ENCODE measurements around the gene CPB2.

Gene CPB2

DNA sequence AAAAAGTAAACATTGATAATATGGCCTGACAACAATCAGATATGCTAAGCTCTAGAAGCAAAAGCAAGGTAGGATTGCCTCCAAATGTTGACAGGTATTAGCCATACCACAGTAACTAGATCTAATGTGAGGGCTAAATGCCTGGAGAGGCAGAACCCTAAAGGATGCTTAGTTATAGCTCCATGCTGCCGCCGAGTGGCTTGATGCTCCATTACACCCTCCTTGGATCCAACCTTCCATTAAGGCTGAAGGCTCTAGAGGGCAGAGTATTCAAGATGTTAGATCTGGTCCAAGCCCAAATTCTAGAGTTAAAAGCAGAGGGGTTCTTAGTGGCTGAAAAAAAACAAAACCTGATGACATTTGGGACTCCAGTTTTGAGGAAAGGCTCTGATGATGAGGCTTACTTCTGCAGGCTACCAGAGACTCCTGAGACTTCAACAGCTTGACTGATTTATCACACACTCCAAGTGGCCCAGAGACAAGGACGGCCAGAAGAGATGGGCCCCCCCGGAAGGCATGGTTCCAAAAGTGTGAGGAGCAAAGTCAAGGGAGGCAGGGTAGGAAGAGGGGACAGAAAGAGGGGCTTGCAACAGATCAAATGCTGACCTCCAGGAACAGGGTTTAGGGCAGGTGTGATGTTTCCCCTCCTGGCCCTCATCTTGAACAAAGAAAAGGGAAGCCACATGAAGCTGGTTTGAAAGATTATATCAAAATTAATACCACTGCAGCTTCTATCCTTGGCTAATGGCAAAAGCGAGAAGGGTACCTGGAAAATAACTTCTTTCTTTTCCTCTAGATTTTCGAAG lies 21.9 kb upstream of the CPB2 start:
- DNase-seq: peak; percentile 86

DNA sequence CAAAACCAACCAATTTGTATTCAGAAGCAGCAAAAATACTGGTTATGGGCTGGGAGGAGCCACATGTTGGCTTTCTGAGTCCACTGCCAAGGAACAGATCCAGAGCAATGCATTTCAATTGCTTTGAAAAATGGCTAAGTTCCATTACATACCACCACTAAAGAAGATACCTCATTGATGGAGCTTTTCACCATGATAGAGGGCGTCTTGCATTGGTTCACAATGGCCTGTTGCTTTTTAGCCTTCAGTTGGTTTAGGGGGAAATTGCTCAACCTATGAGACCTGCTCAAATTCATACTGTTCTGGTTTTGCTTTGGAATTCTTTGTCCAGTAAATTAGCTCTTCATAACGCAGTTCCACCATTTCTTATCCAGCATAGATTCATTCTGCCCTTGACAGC lies 21.2 kb upstream of the CPB2 start:
- no peak for DNase-seq

DNA sequence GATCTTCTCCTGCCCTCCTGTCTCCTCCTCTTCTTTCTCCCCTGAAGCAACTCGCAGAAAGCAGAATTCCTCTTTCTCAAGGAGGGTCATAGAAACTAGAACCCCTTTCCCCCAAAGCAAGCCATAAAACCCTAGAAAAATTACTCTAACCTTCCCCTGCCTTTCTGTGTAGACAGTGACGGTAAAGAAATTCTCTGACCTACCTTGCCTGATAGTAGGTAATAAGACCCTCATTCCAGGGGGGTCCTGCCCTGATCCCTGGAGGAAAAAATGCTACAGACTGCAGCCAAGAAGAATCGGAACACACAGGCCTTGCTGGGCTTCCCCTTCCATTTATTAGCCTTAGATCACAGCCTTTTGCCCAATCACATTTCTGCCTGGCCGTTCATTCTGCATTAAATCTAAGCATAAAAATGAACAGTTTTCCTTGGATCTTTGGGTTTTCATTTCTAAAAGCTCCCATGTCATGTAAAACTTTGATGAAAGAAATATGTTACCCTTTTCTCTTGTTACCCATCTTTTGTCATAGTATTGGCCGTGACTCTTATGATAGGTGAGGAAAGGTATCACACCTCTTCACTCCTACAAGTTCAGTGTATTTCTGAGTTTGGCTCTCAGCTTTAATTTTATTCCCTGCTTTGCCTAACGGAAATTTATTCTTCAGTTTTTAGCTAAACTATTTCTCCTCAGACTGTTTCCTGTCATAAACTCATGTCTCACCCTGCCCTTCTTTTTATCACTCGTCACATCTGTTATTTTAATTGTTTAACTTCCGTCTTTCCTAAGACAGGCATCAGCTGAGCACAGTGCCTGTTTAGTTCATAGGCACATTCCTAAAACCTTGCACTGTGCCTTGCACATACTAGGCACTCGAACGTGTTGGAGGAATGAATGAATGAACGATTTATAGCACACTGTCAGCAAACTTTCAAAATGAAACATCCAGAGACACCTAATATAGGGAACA lies 20.4 kb upstream of the CPB2 start:
- no peak for DNase-seq

DNA sequence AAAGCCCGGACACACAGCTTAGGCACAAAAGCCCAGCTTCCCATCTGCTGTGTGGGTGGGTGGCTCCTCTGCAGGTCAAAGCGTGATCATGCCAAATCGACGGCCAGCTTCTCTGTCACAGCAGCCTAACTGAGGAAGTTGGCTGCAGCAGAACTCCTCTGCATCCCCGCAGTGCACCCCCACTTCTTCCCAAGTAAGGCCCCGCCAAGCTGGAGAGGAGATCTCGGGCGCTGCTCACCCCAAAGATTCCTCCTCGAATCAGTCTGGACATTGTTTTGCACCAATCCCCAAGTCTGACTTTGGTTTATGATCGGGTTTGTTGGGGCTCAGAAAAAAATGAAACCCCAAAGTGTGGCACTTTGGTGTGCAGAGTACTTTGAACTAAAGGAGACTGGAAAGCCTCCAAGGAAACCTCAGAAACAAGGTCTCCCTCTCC lies 19.7 kb upstream of the CPB2 start:
- DNase-seq: no peak

DNA sequence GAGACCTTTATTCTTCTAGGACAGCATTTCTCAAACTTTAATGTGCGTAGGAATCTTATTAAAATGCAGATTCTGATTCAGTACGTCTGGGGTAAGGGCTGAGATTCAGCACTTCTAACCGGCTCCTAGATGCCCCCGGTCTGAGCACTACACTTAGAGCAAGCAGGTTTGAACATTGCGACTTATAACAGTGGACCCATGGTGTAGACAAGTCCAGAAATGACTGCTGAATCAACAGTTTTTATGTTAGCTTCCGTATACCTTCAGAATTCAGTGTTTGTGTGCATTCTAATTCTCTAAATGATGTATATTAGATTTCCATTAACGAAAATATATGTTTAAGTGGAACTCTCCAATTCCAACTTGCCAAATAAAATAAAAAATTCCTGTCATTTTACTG lies 17.5 kb upstream of the CPB2 start:
- DNase-seq: no peak

- no peak for DNase-seq
Measured at GRCh38 chr13:46121597-46122163, 16.8 kb upstream of the CPB2 start.

DNA sequence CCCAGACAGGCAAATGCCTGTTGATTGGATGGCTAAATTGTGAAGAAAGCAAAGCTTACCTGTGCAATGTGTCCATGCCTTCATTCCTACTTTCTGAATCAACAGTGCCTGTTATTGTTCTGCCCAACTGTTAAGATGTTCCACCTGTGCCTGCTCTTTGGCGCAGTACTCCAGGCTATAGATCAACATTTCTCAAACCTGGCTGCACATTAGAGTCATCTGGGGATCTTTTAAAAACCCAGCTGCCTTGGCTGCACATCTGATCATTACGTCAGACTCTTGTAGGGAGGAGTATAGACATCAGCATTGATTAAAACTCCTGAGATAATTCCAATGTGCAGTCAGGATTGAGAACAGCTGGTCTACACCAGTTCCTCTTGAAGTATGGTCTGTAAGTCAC lies 16.2 kb upstream of the CPB2 start:
- DNase-seq: no peak

DNA sequence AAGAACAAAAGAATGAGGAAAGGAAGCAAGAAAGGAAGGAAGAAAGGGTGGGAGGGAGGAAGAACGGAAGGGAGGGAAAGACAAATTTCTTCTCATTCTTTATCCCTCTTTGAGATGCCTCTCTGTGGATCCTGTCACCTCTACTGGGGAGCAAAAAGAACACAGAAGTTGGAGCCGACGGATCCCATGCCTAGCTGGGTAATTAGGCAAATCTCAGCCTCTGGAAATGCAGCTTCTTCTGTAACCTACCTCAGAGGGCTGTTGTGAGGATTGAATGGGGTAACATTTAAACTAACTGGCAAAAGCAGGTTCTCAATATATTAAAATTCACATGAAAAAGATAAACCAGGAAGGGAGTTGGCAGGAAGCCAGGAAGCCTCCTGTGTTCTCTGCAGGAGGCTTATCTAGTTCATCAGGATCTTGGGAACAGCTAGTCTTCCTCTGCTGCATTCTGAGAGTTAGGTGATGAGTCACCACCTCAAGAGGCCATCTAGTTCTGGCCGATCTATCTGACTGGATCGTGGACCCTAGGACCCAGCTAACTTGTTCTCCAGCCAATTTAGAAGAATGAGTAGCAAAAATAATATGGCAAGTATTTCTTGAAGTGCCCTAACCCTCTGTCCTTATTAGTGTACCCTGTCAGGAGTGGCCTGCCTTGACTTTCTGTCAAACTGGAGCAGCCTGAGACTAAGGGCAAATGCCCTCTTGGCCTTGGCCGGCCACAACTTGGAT lies 15.2 kb upstream of the CPB2 start:
- peak; percentile 65 for DNase-seq

DNA sequence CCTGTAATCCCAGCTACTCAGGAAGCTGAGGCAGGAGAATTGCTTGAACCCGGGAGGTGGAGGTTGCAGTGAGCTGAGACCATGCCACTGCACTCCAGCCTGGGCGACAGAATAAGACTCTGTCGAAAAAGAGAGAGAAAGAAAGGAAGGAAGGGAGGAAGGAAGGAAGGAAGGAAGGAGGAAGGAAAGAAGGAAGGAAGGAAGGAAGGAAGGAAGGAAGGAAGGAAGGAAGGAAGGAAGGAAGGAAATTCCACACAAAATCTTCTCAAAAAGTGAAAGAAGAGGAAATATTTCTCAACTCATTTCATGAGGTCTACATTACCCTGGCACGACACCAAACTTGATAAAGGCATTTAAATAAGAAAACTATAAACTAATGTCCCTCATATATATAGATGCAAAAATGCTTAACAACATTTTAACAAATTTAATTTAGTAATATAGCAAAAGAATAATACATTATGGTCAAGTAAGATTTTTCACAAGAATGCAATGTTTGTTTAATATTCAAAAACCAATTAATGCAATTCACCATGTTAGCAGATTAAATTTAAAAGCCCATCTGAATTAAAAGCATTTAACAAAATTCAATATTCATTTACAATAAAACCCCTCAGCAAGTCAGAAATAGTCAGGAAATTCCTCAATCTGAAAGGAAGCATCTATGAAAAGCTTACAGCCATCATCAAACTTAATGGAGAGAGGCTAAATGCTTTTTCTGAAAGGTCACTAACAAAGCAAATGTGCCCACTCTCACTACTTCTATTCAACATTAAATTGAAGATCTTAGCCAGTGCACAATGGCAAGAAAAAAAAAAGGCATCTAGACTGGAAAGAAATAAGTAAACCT lies 12.0 kb upstream of the CPB2 start:
- no peak for DNase-seq

DNA sequence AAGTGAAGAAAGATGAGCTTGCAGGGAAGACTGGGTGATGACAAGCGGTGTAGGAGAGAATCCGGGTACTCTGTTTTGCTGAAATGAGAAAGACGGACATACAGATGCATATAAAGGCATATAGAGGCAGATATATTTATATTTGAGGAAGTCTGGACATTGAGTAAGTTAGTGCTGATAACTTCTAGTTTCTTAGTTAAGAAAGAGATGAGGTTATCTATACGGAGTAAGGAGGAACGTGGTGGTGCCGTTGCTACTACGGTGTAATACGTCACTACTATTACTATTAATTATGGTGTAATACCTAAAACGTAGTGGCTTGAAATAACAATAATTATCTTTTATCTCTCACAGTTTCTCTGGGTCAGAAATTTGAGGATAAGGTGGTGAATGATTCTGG lies 9.8 kb upstream of the CPB2 start:
- DNase-seq: no peak

- DNase-seq: no peak
Measured at GRCh38 chr13:46113596-46113995, 8.8 kb upstream of the CPB2 start.

DNA sequence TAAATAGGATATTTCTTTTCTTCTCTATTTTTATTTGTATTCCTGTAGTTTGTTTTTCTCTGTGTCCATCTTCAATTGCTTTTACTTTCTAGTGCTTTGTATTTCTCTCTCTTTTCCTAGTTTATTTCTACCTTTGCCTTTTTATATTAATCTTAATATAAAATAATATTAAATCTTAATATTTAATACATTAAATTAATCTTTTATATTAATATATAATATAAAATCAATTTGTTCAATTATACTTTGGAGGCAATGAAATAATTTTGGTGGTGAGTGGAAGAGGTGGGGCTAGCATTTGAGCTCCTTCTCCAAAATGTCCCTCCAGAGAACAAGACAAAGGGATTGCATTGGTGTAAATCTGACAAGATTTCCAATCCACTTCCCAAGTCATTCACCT lies 6.3 kb upstream of the CPB2 start:
- DNase-seq: no peak

GRCh38 chr13:46109451-46109850 lies 4.6 kb upstream of the CPB2 start:
- DNase-seq: no peak

DNA sequence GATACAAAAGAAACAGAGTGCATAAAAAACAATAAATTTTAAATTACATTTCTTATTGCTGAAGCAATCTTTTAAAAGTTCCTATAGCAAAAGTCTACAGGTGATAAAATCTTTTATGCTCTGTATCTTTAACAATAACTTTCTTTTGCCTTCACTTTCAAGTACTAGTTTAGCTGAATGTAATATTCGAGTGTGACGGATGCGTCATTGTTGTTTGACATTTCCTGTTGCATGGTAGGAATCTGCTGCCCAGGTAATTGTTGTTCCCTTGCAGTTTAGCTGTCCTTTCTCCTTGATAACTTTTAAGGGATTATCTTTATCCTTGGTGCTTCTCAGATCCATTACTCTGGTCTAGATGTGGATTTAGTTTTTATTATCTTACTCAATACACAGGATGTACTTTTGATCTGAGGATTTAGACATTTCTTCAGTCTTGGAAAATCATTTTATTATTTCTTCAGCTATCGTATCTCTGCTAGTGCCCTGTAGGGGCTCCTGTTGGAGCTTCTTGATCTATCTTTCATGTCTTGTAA lies 2.1 kb upstream of the CPB2 start:
- DNase-seq: no peak

DNA sequence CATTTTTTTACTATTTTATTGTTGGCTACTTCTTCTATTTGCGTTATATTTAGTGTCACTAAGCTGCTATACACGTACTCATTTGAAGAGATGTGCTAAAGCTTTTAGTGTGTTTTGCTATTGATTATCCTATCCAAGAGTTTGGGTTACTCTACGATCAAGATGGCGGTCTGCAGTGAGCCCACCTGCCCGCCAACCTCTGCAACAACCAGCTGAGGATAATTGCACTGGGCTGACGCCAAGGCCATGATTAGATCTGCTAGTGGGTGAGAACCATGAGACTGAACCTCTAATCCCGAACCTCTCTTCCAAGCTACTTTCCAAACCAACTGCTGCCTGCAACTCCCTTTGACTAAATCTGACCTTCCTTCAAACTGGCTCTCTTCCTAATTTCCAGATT lies 1.8 kb downstream of the CPB2 start:
- no peak for DNase-seq

DNA sequence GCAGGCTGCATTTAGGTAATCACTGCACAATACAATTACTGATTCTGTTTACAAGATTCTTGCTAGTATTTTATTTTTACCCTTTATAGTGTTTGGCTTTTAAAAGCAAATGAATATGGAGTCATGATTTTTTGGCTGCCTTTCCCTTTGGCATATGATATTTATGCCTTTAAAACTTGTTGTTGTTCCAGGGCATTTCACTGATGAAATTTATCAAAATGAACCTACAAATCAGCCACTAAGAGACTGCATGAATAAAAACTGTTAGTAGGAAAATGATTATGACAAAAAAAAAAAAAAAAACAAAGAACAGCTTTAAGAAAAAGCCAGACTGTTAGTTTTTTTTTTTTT lies 2.6 kb downstream of the CPB2 start:
- no peak for DNase-seq

- peak; percentile 33 for DNase-seq
Measured at GRCh38 chr13:46101484-46102254, 3.2 kb downstream of the CPB2 start.

DNA sequence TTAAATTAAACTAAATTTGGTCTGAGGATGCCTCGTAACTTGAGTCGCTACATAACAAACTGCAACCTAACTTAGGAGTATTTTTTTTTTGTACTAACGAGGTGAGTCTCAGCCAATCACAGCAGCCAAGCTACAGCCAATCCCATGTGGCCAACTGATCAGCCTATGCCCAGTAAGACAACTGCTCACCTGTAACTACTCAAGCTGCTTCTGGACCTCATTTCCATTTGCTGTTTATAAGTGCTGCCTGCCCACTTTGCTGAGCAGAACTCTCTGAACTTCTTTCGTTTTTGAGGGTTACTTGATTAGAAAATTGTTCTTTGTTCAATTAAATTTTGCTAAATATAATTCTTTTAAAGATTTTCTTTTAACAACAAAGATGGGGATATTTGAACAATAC lies 3.8 kb downstream of the CPB2 start:
- DNase-seq: no peak

GRCh38 chr13:46100191-46100815 lies 4.5 kb downstream of the CPB2 start:
- no peak for DNase-seq

DNA sequence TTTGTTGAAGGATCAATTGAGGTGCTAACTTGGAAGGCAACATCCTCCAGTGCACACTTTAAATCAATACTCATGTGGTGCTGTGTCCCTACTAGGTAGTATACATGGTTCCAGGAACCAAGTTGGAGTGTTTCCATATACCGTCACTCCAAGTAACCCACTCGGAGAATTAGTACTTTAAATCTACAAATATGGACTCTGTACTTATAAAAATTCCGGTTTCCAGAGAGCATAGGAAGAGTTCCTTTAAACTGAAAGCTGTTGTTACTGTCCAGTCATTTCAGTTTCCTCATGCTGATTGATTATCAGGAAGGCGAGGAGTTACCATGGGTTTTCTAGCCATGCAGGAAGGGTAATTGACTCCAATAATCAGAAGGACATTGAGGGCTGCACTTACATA lies 7.2 kb downstream of the CPB2 start:
- DNase-seq: no peak

DNA sequence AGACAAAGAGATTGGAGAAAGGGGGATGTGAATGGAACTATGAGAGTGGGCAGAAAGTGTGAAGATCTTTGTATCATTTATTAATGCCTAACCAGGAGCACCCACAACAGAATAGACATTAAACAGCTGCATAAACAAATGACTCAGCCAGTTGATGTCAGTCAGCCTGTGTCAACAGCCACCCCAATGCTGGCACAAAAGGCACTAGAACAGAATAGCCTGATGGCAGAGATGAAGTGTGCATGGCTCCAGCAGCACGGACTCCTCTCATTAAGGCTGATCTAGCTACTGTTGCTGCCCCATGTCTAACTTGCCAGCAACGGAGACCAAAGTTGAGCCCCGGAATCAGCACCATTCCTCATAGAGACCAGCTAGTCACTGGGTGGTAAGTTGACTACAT lies 7.8 kb downstream of the CPB2 start:
- peak; percentile 95 for DNase-seq
